Muscle layer of duodenum (tissue), 2 donors: Measurements from ENCODE around the gene ZBTB20.

Experiments
- H3K27ac ChIP-seq: one replicate; pipeline ENCODE4 v1.7.0; 2013; ENCODE audit warnings: mild to moderate bottlenecking, low read length
- H3K27me3 ChIP-seq: one replicate; pipeline ENCODE4 v1.7.0; 2013; ENCODE audit warnings: low read depth, mild to moderate bottlenecking, control low read depth, low read length
- H3K36me3 ChIP-seq, 2 donors: one replicate each; pipeline ENCODE4 v1.7.0; 2013; ENCODE audit warnings: low read length in 2 of 2, control low read depth in 1 of 2, mild to moderate bottlenecking in 1 of 2; ENCODE audit not compliant: insufficient read depth in 2 of 2, control insufficient read depth in 1 of 2
- H3K4me1 ChIP-seq, 2 donors: one replicate each; pipeline ENCODE4 v1.7.0; 2013; ENCODE audit warnings: low read length in 2 of 2, mild to moderate bottlenecking in 2 of 2, control low read depth in 1 of 2, moderate library complexity in 1 of 2; ENCODE audit not compliant: insufficient read depth in 2 of 2, control insufficient read depth in 1 of 2
- H3K4me3 ChIP-seq, 2 donors: one replicate each; pipeline ENCODE4 v1.7.0; 2013; ENCODE audit warnings: low read length in 2 of 2, low read depth in 1 of 2, mild to moderate bottlenecking in 1 of 2
- H3K9me3 ChIP-seq, 2 donors: one replicate each; pipeline ENCODE4 v1.7.0; 2013; ENCODE audit warnings: low read length in 2 of 2, control low read depth in 1 of 2, mild to moderate bottlenecking in 1 of 2; ENCODE audit not compliant: control insufficient read depth in 1 of 2
- donor health status: healthy.

ZBTB20 gene

GRCh38 chr3:114313426-114313825 lies 833.7 kb downstream of the ZBTB20 start:
- no peaks in the 10 kb centered on the region for H3K4me1 ChIP-seq

DNA sequence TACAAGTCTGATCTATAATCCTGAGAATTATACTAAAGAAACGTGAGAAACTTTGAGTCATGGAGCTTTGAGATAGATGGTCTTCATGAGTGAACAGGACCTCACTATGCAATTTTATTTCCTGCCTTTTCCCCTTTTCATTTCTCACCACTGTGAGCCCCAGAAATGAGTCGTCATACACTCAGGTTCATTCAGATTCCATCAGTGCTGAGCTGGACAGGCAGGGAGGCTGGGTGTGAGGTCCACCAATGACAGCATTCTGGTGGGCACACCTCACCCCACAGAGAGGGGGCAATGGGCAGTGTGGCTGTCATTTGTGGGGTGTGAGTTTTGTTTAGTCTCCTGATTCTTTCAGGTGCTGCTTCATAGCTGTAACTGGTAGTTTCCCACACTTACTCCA lies 836.4 kb downstream of the ZBTB20 start:
- no peak overlapping the region for H3K27ac ChIP-seq
- no peaks in the 10 kb centered on the region for H3K4me1 ChIP-seq
- no peaks in the 10 kb centered on the region for H3K9me3 ChIP-seq
- no peak overlapping the region for H3K4me3 ChIP-seq
- no peaks in the 10 kb centered on the region for H3K36me3 ChIP-seq
- no peaks in the 10 kb centered on the region for H3K27me3 ChIP-seq

More at GRCh38 chr3:114313426-114313825, 833.7 kb downstream of the ZBTB20 start:
- no peak overlapping the region for H3K27ac ChIP-seq
- no peaks in the 10 kb centered on the region for H3K9me3 ChIP-seq
- H3K36me3 ChIP-seq = no peaks in the 10 kb centered on the region
- H3K27me3 ChIP-seq = no peaks in the 10 kb centered on the region
- H3K4me3 ChIP-seq = no peak overlapping the region

DNA sequence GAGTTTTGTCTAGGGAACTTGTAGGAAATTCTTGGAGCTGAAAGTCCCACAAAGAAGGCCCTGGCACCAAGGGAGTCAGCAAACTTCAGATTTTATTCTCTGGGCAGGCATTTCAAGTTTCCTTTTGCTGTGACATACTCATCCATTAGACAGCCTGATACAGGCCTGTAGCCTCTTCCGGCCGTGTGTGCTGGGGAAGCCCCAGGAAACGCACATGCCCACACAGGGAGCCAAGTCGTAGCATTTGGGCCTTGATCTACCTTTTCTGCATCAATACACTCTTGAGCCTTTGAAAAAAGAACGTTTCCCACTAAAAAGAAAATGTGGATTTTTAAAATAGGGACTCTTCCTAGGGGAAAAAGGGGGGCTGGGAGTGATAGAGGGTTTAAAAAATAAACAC lies 838.3 kb downstream of the ZBTB20 start:
- no peaks in the 10 kb centered on the region for H3K9me3 ChIP-seq
- H3K27me3 ChIP-seq = no peaks in the 10 kb centered on the region
- no peak overlapping the region for H3K4me3 ChIP-seq
- no peaks in the 10 kb centered on the region for H3K36me3 ChIP-seq
- H3K4me1 ChIP-seq = no peaks in the 10 kb centered on the region
- H3K27ac ChIP-seq = no peak overlapping the region

- Histone ChIP-seq H3K9me3 (no peaks in the 10 kb centered on the region), H3K4me1 (no peaks in the 10 kb centered on the region), H3K36me3 (no peaks in the 10 kb centered on the region), H3K27ac (no peak overlapping the region), H3K27me3 (no peaks in the 10 kb centered on the region), H3K4me3 (no peak overlapping the region)
These were observed 838.7 kb downstream of the ZBTB20 start for GRCh38 chr3:114308377-114308776.

DNA sequence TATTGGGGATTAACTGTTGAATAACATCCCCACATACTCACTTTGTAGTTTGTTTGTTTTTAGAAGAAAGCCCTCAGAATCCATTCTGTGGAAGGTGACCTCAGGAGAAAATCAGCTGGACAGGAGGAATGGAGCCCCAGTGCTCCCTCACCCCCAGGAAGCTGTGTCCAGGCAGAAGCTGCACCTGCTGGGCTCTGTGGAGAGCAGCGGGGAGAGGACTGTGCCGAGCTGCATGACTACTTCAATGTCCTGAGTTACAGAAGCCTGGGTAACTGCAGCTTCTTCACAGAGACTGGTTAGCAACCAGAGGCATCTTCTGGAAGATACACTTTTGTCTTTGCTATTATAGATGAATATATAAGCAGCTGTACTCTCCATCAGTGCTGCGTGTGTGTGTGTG lies 839.3 kb downstream of the ZBTB20 start:
- Histone ChIP-seq H3K4me1 (no peaks in the 10 kb centered on the region), H3K27me3 (no peaks in the 10 kb centered on the region), H3K27ac (no peak overlapping the region), H3K9me3 (no peaks in the 10 kb centered on the region), H3K36me3 (no peaks in the 10 kb centered on the region), H3K4me3 (no peak overlapping the region)

DNA sequence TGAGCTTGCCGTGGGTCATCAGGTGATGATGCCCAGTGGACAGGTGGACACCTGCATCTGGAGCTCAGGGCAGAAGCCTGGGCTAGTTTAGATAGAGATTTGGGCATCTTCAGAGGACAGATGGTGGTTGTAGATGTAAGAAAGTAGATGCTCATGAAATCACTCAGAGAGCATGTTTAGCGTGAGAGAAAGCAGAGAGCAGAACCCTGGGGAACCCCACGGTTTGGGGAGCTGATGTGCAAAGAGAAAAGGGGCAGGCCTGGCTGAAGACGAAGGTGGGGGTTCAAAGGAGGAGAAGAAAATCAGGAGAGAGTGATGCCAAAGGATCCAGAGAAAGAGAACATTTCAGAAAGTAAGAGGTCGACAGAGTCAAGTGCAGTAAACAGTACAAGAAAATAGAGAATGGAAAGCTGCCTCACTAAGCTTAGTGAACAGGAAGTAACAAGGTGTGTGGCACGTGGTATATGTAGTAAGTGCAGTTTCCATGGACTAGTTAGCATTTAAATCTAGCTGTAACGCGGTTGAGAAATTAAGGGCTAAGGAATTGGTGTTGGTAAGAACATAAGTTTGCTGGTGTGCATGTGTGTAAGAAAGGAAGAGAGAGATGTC lies 839.8 kb downstream of the ZBTB20 start:
- Histone ChIP-seq H3K4me3 (no peak overlapping the region), H3K4me1 (no peaks in the 10 kb centered on the region), H3K27me3 (no peaks in the 10 kb centered on the region), H3K36me3 (no peaks in the 10 kb centered on the region), H3K27ac (no peak overlapping the region), H3K9me3 (no peaks in the 10 kb centered on the region)

DNA sequence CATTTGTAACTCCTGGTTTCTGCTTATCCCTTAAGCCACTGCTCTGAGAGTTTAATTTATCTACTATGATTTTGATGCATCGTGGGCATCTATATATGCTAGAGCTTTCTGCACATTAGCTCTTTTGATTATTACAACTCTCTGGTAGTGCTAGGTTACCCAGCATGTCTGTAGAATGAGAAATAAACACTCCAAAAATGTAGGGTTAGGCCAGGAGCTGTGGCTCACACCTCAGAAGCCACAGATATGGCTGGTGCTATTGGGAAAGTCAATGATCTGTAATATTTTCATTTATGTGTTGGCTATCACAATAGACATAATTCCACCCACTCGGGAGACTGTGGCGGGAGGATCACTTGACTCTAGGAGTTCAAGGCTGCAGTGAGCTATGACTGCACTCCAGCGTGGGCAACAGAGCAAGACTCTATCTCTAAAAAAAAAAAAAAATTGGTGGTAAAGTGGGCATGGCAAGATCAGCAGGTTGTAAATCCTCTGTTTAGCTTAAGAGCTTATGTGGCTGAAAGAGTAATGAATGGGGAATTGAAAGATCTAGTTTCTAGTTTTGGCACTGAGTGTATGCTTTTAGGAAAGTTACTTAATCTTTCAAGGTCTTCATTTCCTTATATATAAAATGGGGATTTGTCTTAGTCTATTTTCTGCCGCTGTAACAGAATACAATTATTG lies 847.0 kb downstream of the ZBTB20 start:
- no peaks in the 10 kb centered on the region for H3K9me3 ChIP-seq
- H3K36me3 ChIP-seq = no peaks in the 10 kb centered on the region
- H3K27ac ChIP-seq = no peak overlapping the region
- H3K4me1 ChIP-seq = no peaks in the 10 kb centered on the region
- H3K27me3 ChIP-seq = no peaks in the 10 kb centered on the region
- no peak overlapping the region for H3K4me3 ChIP-seq

- Histone ChIP-seq H3K9me3 (no peaks in the 10 kb centered on the region), H3K36me3 (no peaks in the 10 kb centered on the region), H3K27ac (no peak overlapping the region), H3K4me3 (no peak overlapping the region), H3K27me3 (no peaks in the 10 kb centered on the region), H3K4me1 (no peaks in the 10 kb centered on the region)
These were observed 847.7 kb downstream of the ZBTB20 start for GRCh38 chr3:114299421-114299820.

DNA sequence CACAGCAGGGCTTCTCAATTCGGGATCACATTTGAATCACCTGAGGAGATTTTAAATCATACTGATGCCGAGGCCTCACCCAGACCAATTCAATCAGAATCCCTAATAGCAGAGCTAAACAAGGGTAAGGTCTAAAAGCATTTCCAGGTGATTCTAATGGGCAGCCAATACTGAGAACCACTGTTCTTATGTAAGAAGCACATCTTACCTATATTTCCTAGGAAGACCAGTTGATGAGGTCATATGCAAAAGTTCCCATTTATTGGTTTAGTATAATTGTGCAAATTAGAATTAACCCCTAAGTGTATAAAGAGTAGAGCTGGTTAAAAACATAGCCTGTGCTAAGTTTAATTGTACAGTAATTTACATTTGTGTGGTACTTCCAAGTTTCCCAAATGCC lies 851.1 kb downstream of the ZBTB20 start:
- H3K27ac ChIP-seq = no peak overlapping the region
- H3K4me1 ChIP-seq = no peaks in the 10 kb centered on the region
- no peaks in the 10 kb centered on the region for H3K27me3 ChIP-seq
- no peaks in the 10 kb centered on the region for H3K36me3 ChIP-seq
- no peak overlapping the region for H3K4me3 ChIP-seq
- H3K9me3 ChIP-seq = no peaks in the 10 kb centered on the region

GRCh38 chr3:114294940-114295480 lies 852.1 kb downstream of the ZBTB20 start:
- no peaks in the 10 kb centered on the region for H3K36me3 ChIP-seq

DNA sequence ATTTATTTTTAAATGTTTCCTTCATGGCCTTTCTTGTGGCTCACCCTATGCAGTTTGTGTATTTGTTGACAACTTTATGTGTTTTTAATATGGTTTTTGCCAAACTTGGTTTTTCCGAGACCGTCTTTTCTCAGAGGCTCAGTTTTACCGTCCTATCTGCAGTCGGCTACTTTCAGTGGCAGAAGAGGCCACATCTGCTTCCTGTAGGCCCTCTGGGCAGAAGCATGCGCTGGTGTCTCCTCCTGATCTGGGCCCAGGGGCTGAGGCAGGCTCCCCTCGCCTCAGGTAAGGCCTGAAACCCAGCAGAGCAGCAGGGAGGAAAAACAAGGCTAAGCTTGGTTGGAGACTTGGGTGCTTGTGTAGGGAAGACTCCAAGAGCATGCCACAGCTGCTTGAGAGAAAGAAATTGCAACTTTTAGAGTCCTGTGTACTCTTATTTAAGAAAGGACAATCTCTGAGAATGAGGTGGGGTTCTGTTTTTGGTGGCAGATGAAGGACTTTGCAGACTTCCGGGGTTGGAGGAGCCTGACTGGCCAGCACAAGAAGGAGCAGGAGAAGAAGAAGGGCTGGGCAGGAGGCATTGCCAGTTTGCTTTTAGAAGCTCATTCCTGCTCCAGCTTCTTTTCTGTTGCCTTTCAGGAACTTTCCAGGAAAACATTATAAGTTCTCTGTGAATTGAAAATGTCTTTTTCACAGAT lies 853.1 kb downstream of the ZBTB20 start, which contains the start of gene TIGIT:
TSS of gene TIGIT (plus strand) at position 191 of the 698 bp plus-strand sequence. CDS start at position 225, 34 bp downstream.
- Histone ChIP-seq H3K27ac (no peak within 1 kb of the TSS), H3K4me3 (no peak within 1 kb of the TSS), H3K27me3 (no peaks in the 10 kb centered on the region), H3K9me3 (no peaks in the 10 kb centered on the region), H3K36me3 (no peaks in the 10 kb centered on the region), H3K4me1 (no peaks in the 10 kb centered on the region)

More at GRCh38 chr3:114294940-114295480, 852.1 kb downstream of the ZBTB20 start:
- H3K4me3 ChIP-seq = no peak overlapping the region
- H3K9me3 ChIP-seq = no peaks in the 10 kb centered on the region
- H3K27ac ChIP-seq = no peak overlapping the region
- no peaks in the 10 kb centered on the region for H3K4me1 ChIP-seq
- H3K27me3 ChIP-seq = no peaks in the 10 kb centered on the region
